ENCODE measurements around the gene FICD.

GRCh38 chr12:108564724-108565123, 49.6 kb downstream of the FICD start:
- no peak for TF ChIP-seq CTCF (IDR thresholded peaks at IDR 0.05; ENCODE audit: low read length)
- TF ChIP-seq EZH2 (IDR thresholded peaks at IDR 0.05; ENCODE audit: borderline replicate concordance, low read length): no peak
